ENCODE measurements around the gene AFF4.
A peak's percentile ranks its signal among the peaks of the same experiment; 100 is the strongest.

AFF4 gene

DNA sequence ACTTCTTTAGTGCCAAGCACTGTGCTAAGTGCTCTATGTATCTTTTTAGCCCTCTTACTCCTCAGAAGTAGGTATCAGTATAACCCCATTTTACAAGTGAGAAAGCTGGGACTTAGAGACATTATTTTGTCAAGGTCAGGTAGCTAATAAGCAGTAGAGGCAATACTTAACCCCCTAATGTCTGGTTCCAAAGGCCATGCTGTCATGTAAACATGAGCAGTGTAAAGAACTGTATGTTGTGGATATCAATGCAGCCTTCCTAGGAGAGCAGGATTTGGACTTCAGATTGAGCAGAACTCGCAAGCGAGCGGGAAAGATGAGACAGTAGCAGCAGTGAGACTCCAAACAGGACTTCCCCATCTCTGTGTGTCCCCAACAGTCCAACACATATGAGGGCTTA, 129.4 kb downstream of the AFF4 start:
- Histone ChIP-seq H3K27ac (ENCODE audit: poor library complexity, severe bottlenecking) (no peak overlapping the region), H3K27me3 (ENCODE audit: insufficient read depth, poor library complexity, severe bottlenecking) (no peaks in the 10 kb centered on the region), H3K4me1 (ENCODE audit: insufficient read depth, poor library complexity, severe bottlenecking) (no peaks in the 10 kb centered on the region), H3K4me3 (ENCODE audit: severe bottlenecking) (no peak overlapping the region), H3K36me3 (ENCODE audit: low read depth) (no peaks in the 10 kb centered on the region), H3K9me3 (ENCODE audit: severe bottlenecking) (no peaks in the 10 kb centered on the region)
- DNase-seq (ENCODE audit: low spot score): no peak
- ATAC-seq (ENCODE audit: low read depth): no peak
- no peak for TF ChIP-seq CTCF (IDR thresholded peaks at IDR 0.05; ENCODE audit: poor library complexity, severe bottlenecking)

DNA sequence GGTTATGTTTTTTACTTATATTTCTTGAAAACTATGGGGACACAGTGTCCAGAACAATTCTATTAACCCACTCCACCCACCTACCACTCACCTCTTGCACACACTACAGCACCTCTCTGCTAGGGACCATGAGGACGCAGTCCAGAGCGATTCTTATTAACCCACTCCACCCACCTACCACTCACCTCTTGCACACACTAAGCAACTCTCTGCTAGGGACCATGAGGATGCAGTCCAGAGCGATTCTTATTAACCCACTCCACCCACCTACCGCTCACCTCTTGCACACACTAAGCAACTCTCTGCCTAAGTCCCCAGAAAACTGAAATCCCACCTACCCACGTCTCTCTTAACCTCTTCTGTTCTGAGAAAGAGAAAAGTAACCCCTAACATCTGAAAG, 130.8 kb downstream of the AFF4 start:
- no peak overlapping the region for H3K27ac ChIP-seq (ENCODE audit: poor library complexity, severe bottlenecking)
- ATAC-seq (ENCODE audit: low read depth): no peak
- H3K36me3 ChIP-seq (ENCODE audit: low read depth): no peaks in the 10 kb centered on the region
- no peak overlapping the region for H3K4me3 ChIP-seq (ENCODE audit: severe bottlenecking)
- no peaks in the 10 kb centered on the region for H3K27me3 ChIP-seq (ENCODE audit: insufficient read depth, poor library complexity, severe bottlenecking)
- no peak for TF ChIP-seq CTCF (IDR thresholded peaks at IDR 0.05; ENCODE audit: poor library complexity, severe bottlenecking)
- no peaks in the 10 kb centered on the region for H3K4me1 ChIP-seq (ENCODE audit: insufficient read depth, poor library complexity, severe bottlenecking)
- no peak for DNase-seq (ENCODE audit: low spot score)
- H3K9me3 ChIP-seq (ENCODE audit: severe bottlenecking): no peaks in the 10 kb centered on the region

- DNase-seq (ENCODE audit: low spot score) (no peak), ATAC-seq (ENCODE audit: low read depth) (no peak)
- Histone ChIP-seq H3K4me3 (ENCODE audit: severe bottlenecking) (peak overlapping the region; percentile 74), H3K36me3 (ENCODE audit: low read depth) (no peaks in the 10 kb centered on the region), H3K9me3 (ENCODE audit: severe bottlenecking) (no peaks in the 10 kb centered on the region), H3K27ac (ENCODE audit: poor library complexity, severe bottlenecking) (peak overlapping the region; percentile 21), H3K4me1 (ENCODE audit: insufficient read depth, poor library complexity, severe bottlenecking) (no peaks in the 10 kb centered on the region), H3K27me3 (ENCODE audit: insufficient read depth, poor library complexity, severe bottlenecking) (no peaks in the 10 kb centered on the region)
- no peak for TF ChIP-seq CTCF (IDR thresholded peaks at IDR 0.05; ENCODE audit: poor library complexity, severe bottlenecking)
These were observed 132.2 kb downstream of the AFF4 start for GRCh38 chr5:132831095-132831860.

- H3K4me3 ChIP-seq (ENCODE audit: severe bottlenecking): peak within 1 kb of the TSS; percentile 74
- H3K4me1 ChIP-seq (ENCODE audit: insufficient read depth, poor library complexity, severe bottlenecking): no peaks in the 10 kb centered on the region
- no peaks in the 10 kb centered on the region for H3K36me3 ChIP-seq (ENCODE audit: low read depth)
- no peaks in the 10 kb centered on the region for H3K27me3 ChIP-seq (ENCODE audit: insufficient read depth, poor library complexity, severe bottlenecking)
- no peaks in the 10 kb centered on the region for H3K9me3 ChIP-seq (ENCODE audit: severe bottlenecking)
- no peak for TF ChIP-seq CTCF (IDR thresholded peaks at IDR 0.05; ENCODE audit: poor library complexity, severe bottlenecking)
- H3K27ac ChIP-seq (ENCODE audit: poor library complexity, severe bottlenecking): peak within 1 kb of the TSS; percentile 21
- peak; percentile 76 for DNase-seq (ENCODE audit: low spot score)
- ATAC-seq (ENCODE audit: low read depth): peak; percentile 72
These were observed 132.9 kb downstream of the AFF4 start, which contains the start of gene SHROOM1 for GRCh38 chr5:132830436-132831094. Gene SHROOM1, minus strand, starts transcription at chr5:132830647. Its CDS starts 4,507 bp downstream, at chr5:132826140.
